HG03095 (cell line): ENCODE measurements around the gene LILRA1.
"Not testable (repeated sequence)": the region's sequence is repeated elsewhere in the genome, so short reads cannot be mapped to it uniquely, and the experiment has no call there.

Experiments
- ATAC-seq: cut with Tn5 transposase; IDR thresholded peaks from one replicate; pipeline ENCODE4 v1.9.1; 2021; ENCODE audit warnings: moderate library complexity; ENCODE audit not compliant: unreplicated experiment

Gene LILRA1

DNA sequence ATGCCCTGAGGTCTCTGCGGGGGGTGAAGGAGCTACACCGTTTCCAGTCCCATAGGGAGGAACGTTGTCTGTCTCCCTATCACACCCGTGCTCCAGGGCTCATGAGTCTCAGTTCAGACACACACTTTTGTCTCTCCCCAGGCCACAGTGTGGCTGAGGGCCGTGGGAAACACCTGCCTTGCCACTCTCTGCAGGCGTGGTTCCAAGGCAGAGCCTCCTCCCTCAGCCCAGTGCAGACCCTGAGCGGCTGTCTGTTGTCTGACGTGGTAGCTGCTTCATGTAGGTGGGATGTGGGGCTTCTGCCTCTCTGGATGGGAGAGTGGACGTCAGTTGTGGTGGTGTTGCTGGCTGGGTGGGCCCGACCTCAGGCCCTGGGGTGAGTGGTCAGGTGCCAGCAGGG is 30.8 kb downstream of the LILRA1 start:
- not testable (repeated sequence) for ATAC-seq

GRCh38 chr19:54624934-54625730 is 31.7 kb downstream of the LILRA1 start:
- not testable (repeated sequence) for ATAC-seq

GRCh38 chr19:54626757-54627156 is 33.3 kb downstream of the LILRA1 start:
- ATAC-seq: no peak

DNA sequence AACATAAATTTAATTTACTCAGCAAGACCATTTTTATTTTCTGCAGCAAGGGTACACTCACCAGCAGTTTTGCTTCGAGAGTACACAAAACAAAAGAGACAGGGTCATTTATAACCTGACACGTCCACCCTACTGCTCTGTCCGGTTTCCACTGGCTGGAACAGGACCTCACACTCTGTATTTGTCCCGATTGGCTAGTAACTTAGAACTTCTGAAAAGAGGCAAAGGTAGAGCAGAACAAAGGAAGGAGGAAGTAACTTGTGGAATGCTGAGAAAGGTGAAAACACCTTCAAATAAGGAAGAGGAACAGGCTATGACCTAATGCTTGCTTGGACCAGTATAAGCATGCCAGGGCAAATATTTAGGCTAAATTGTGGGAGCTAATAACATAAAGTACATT is 34.5 kb downstream of the LILRA1 start:
- not testable (repeated sequence) for ATAC-seq

DNA sequence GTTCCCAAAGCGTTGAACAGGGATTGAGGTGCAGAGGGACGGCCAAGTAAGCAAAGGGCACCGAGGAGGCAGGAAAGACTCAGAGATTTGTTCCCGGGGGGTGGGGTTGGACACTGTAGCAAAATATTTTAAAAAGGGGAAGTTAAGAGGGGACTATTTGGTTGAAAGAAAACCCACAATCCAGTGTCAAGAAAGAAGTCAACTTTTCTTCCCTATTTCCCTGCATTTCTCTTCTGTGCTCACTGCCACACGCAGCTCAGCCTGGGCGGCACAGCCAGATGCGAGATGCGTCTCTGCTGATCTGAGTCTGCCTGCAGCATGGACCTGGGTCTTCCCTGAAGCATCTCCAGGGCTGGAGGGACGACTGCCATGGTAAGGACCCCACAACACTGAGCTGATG is 36.8 kb downstream of the LILRA1 start, which contains the start of gene LILRB1:
TSS of gene LILRB1 (plus strand) at position 223 of the 400 bp plus-strand sequence. CDS start 590 bp downstream, outside the sequence.
- not testable (repeated sequence) for ATAC-seq

GRCh38 chr19:54630782-54631181 is 37.4 kb downstream of the LILRA1 start:
- ATAC-seq: no peak

DNA sequence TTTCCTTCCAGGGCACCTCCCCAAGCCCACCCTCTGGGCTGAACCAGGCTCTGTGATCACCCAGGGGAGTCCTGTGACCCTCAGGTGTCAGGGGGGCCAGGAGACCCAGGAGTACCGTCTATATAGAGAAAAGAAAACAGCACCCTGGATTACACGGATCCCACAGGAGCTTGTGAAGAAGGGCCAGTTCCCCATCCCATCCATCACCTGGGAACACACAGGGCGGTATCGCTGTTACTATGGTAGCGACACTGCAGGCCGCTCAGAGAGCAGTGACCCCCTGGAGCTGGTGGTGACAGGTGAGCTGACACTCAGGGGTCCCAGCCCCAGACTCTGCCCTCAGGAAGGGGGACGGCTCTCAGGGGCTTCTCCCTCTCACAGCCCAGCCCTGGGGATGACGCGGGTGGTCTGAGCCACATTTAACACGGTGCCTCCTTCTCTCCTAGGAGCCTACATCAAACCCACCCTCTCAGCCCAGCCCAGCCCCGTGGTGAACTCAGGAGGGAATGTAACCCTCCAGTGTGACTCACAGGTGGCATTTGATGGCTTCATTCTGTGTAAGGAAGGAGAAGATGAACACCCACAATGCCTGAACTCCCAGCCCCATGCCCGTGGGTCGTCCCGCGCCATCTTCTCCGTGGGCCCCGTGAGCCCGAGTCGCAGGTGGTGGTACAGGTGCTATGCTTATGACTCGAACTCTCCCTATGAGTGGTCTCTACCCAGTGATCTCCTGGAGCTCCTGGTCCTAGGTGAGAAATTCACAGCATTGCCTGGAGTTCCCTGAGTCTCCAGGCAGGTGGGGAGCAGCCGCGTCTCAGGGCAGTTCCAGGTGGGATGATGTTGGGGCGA is 38.3 kb downstream of the LILRA1 start:
- ATAC-seq: not testable (repeated sequence)

GRCh38 chr19:54632517-54632916 is 39.1 kb downstream of the LILRA1 start:
- ATAC-seq: not testable (repeated sequence)

- no peak for ATAC-seq
Observed at GRCh38 chr19:54633401-54633800, 40.0 kb downstream of the LILRA1 start.

DNA sequence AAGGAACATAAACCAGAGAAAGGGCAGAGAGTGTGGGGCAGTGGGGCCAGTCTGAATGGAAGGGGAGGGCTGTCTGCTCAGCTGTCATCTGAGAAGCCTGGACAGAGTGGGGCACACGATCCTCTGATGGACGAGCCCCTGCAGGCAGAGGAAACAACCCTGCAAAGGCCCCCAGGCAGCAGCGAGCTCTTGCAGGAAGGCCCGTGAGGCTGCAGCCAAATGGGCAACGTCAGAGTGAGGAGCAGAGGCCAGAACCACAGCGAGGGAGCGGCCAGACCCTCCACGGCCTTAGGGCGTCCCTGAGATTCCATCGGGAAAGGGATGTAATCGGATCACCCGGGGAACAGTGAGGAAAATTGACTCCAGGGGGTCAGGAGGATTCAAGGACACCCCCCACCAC is 42.6 kb downstream of the LILRA1 start:
- not testable (repeated sequence) for ATAC-seq

DNA sequence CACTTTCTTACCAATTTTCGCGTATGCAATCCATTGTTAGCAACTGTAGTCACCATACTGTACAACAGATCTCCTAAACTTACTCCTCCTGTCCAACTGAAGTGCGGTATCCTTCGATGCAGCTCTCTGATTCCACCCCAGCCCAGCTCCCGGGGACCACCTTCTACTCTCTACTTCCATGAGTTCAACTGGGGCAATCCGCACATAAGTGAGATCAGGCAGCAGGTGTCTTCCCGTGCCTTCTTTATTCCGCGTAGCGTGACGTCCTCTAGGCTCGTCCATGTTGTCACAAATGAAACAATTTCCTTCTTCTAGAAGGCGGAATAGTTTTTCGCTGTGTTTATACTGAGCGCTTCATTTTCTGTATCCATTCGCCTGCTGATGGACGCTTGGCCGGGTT is 45.3 kb downstream of the LILRA1 start:
- ATAC-seq: no peak

GRCh38 chr19:54642953-54643352 is 49.5 kb downstream of the LILRA1 start:
- not testable (repeated sequence) for ATAC-seq

DNA sequence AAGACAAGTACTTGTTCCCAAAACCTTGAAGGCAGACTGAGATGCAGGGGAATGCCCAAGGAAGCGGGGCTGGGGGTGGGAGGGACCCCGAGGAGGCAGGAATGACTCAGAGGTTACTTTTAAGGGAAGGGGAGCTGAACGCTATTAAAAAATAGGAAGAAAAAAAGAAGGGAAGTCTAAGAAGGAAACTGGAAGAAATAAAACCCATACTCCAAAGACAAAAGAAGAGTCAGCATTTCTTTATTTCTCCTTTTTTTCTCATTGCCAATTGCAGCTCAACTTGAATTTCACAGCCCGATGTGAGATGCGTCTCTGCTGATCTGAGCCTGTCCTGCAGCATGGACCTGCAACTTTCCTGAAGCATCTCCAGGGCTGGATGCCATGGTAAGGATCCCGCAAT is 50.2 kb downstream of the LILRA1 start:
- not testable (repeated sequence) for ATAC-seq

DNA sequence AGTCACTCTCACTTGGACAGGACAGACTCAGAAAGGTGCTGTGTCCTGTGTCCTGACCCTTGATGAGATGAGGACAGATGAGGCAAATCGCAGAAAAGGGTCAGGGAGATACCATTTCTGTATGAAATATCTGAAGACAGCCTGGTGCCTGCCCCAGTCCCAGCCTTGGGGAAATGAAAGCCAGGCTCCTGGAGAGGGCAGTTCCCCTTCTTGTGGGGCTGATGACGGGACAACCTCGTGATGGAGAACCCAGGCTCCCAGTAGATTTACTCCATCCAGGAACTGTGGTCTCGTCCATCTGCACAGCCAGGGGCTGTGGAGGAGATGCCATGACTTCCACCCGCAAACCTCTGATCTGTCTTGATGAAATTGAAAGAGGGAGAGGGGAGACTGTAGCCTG is 50.6 kb downstream of the LILRA1 start:
- no peak for ATAC-seq

DNA sequence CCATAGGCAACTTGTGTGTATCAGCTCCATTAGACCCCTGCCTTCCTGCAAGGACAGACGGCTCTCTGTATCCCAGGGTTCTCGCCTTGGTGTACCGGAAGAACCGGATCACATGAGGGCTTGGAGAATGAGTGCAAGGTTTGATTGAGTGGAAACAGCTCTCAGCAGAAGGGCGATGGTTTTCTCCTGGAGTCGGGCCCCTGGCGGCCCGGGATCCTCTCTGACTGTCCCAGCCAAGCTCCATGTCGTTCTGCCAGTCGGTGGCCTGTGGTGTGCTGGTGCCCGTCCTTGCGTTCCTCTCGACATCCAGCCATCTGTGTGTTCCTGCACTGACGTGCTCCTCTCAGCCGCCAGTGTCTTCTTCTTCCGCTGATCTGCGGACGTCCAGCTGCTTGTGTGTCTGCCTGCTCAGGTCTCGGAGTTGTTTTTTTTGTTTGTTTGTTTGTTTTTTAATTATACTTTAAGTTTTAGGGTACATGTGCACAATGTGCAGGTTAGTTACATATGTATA is 53.0 kb downstream of the LILRA1 start:
- ATAC-seq: no peak

DNA sequence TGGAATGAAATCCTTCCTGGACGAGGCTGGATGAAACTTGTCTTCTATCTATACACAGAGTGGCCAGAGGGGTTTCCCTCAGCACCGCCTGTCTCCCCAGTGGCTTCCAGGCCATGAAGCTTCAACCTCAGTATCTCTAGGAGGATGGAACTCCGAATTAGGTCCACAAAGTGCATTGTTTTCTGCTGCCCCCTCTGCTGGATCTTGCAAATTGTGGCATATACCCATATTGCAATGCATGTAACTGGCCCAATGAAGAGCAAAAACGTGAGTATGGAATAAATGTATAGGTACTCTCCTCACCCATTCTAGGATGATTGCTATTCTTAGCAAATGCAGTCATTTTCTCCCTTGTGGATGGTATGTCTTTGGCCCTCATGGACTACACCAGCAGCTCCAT is 54.7 kb downstream of the LILRA1 start:
- no peak for ATAC-seq

DNA sequence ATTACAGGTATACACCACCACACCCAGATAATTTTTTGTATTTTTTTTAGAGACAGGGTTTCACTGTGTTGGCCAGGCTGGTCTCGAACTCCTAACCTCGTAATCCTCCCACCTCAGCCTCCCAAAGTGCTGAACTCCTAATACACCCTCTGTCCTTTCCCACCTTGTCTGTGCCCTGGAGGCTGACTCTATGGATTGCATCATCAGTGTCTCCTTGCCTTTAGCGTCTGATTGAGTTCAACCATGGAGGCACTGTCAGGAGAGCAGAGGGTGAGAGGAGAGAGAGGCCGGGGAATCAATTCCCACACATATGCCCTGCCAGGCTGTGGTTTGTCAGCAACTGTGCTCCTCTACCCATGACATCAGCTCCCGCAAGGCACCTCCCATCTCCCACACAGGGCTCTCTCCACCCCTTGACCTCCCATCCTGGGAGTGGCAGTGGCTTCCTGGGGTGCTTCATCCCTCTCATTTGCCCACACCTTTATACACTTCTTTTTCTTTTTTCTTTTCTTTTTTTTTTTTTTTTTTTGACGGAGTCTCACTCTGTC is 56.8 kb downstream of the LILRA1 start:
- ATAC-seq: no peak
